Panc1 (cell line): ENCODE measurements around the gene TSC22D3. TPM values are rescaled to one million over a fixed set of nuclear protein-coding genes. Genes with fewer than 3 reads are reported as not detected.

Experiments used
- ATAC-seq: fragments of 200-7000 bp; cut with Tn5 transposase; 2 replicates; pipeline ENCODE4 v1.9.1; 2020; ENCODE audit warnings: mild to moderate bottlenecking, moderate library complexity
- Bru-seq: library from RNA; stranded (reverse); fragments of 400-500 nt; gene quantifications from one replicate; lab custom pipeline; 2021; lab: Mats Ljungman, UMichigan
- BruChase-seq, 2 experiments: library from RNA; stranded (reverse); fragments of 400-500 nt; gene quantifications; one replicate each; lab custom pipeline; 2021; lab: Mats Ljungman, UMichigan
- BruUV-seq: library from RNA; stranded (reverse); fragments of 400-500 nt; replicated peaks from 2 replicates; lab custom pipeline; 2021; lab: Mats Ljungman, UMichigan
- CTCF ChIA-PET: fragments of 300-600 bp; sonication (Branson Sonifier 250); formaldehyde crosslinking; loops from one replicate; lab custom pipeline; 2022; ENCODE audit warnings: antibody characterized with exemption; lab: Charles Lee
- POLR2A ChIA-PET: fragments of 300-600 bp; sonication (Branson Sonifier 250); formaldehyde crosslinking; loops from one replicate; lab custom pipeline; 2022; ENCODE audit warnings: antibody characterized with exemption; lab: Charles Lee
- DNase-seq: peaks from one replicate; pipeline ENCODE4 v3.0.0-alpha.2; 2010; ENCODE audit warnings: low read depth, low spot score
- H3K27ac ChIP-seq: 2 replicates; pipeline ENCODE4 v1.5.1; 2011; ENCODE audit warnings: mild to moderate bottlenecking, low read length, inconsistent platforms
- H3K27me3 ChIP-seq: fragments of 200-500 bp; sonication (Bioruptor generic); 2 replicates; pipeline ENCODE4 v1.6.0; 2014; ENCODE audit warnings: low read length, inconsistent platforms; ENCODE audit not compliant: control insufficient read depth, insufficient read depth
- H3K36me3 ChIP-seq: fragments of 200-500 bp; sonication (Bioruptor generic); 2 replicates; pipeline ENCODE4 v1.5.1; 2014; ENCODE audit warnings: inconsistent platforms, mild to moderate bottlenecking, low read length, moderate library complexity; ENCODE audit not compliant: control insufficient read depth, insufficient read depth
- H3K4me1 ChIP-seq: 2 replicates; pipeline ENCODE4 v1.5.1; 2011; ENCODE audit warnings: inconsistent platforms, mild to moderate bottlenecking, low read length, moderate library complexity; ENCODE audit not compliant: control insufficient read depth, insufficient read depth
- H3K4me3 ChIP-seq, 2 experiments: 2 replicates each; pipeline ENCODE4 v1.5.1; 2011 to 2012; ENCODE audit warnings: low read depth in 2 of 2, low read length in 2 of 2, mild to moderate bottlenecking in 2 of 2, inconsistent platforms in 1 of 2, moderate library complexity in 1 of 2
- H3K9me3 ChIP-seq: fragments of 200-500 bp; sonication (Bioruptor generic); 2 replicates; pipeline ENCODE4 v1.5.1; 2014; ENCODE audit warnings: low read depth, mild to moderate bottlenecking, inconsistent platforms, low read length, moderate library complexity; ENCODE audit not compliant: control insufficient read depth, insufficient read depth
- POLR2AphosphoS5 ChIP-seq: IDR thresholded peaks from 2 replicates; pipeline ENCODE4 v1.6.1; 2012; ENCODE audit warnings: mild to moderate bottlenecking, low read depth, low read length, moderate library complexity
- REST ChIP-seq, 2 experiments: IDR thresholded peaks; 2 replicates each; pipeline ENCODE4 v1.6.1; 2011 to 2012; ENCODE audit warnings: low read depth in 2 of 2, control low read depth in 1 of 2, low read length in 1 of 2, mild to moderate bottlenecking in 1 of 2, moderate library complexity in 1 of 2; ENCODE audit not compliant: insufficient read depth in 1 of 2
- SIN3A ChIP-seq: IDR thresholded peaks from 2 replicates; pipeline ENCODE4 v1.6.1; 2012; ENCODE audit warnings: low read depth, mild to moderate bottlenecking, low read length, moderate library complexity, borderline replicate concordance; ENCODE audit not compliant: insufficient read depth
- TCF7L2 ChIP-seq: IDR thresholded peaks from 2 replicates; pipeline ENCODE4 v1.6.1; 2011; ENCODE audit warnings: mild to moderate bottlenecking, low read depth, low read length, inconsistent platforms
- in situ Hi-C: cut with HindIII; loops from 2 replicates; pipeline ENCODE4 v1.10.0; 2016; ENCODE audit warnings: low sequenced_read_pairs, low pct_unique_long_range_greater_than_20kb
- intact Hi-C: fragments of 100-400 bp; cut with micrococcal nuclease; formaldehyde crosslinking; loops from one replicate; pipeline ENCODE4 v1.10.0; 2022; ENCODE audit not compliant: unreplicated experiment
- long read RNA-seq: library from polyadenylated mRNA; unstranded; transcript quantifications from one replicate; pipeline ENCODE4 v2.0.0, GENCODE V29; 2021; ENCODE audit not compliant: unreplicated experiment
- polyA plus RNA-seq: library from polyadenylated mRNA; unstranded; fragments of >200 nt; gene quantifications from one replicate; pipeline ENCODE4 v1.2.1, GENCODE V29; 2012; ENCODE audit warnings: missing spikeins; ENCODE audit not compliant: insufficient read length
- total RNA-seq: library from RNA; stranded (reverse); gene quantifications from one replicate; pipeline ENCODE4 v1.2.1, GENCODE V29; 2021; ENCODE audit not compliant: unreplicated experiment
- TF ChIP-seq, protein P1 (sequence below): fragments of 450-650 bp; IDR thresholded peaks from 2 replicates; pipeline ENCODE4 v1.5.1; 2017; ENCODE audit warnings: mild to moderate bottlenecking

TSC22D3 gene
- 7.2 TPM for total RNA-seq
- polyA plus RNA-seq: 11.7 TPM
- percentile 22 among the genes with signal in this experiment for Bru-seq, nascent RNA
- percentile 26 among the genes with signal in this experiment for BruChase-seq, experiment 1, labeled RNA remaining after a 2-hour chase
- percentile 28 among the genes with signal in this experiment for BruChase-seq, experiment 2, labeled RNA remaining after a 6-hour chase
- long read RNA-seq, transcript TSC22D3-206 (3 exons, 2,027 nt): major isoform, 11 of 16 reads
- long read RNA-seq, partial matches to known transcripts: 0 of 16 reads
- long read RNA-seq, other reads (novel, unspliced or antisense): 2 of 16 reads

DNA sequence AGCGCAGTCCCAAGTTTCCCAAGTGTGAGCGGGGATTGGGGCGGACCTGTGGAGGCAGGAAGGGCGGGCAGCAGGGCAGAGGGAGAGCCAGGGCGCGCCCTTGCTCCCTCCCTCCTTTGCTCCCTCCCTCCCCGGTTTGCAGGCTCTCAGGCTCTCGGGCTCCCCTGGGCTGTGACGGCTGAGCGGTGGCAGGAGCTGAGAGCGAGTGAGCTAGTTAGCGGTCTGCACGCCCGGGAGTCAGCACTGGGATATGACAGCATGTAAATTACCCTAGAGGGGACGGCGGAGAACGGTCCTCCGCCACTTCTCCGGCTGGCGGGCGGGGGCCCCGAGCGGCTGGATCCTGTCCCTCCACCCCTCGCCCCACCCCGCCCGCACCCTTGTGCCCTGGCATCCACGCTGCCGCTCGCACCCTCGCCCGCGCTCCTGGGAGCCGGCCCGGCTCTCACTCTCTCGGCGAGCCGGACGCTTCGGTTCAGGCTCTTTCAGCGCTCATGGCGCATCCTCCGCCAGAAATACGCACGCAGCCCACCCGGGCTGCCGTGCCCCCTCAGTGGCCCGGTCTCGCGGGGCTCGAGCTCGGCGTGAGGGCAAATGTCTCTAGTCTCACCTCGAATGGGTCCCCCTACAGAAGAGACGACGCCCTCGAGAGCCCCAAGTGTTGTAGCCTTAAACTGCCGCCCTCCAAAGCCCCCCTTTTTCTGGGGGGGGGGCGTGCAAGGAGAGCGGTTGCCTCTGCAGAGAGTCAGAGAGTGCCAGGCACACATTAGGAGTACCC lies at the start of gene TSC22D3:
Gene TSC22D3, minus strand, starts transcription at position 54 of the 778 bp plus-strand sequence. CDS start 368 bp downstream, outside the sequence.
- in situ Hi-C loops: no loop called here
- H3K27ac ChIP-seq: no peak within 1 kb of the TSS
- peak within 1 kb of the TSS; percentile 42 to 71 for H3K4me3 ChIP-seq
- no peaks in the 10 kb centered on the region for H3K9me3 ChIP-seq
- TF ChIP-seq SIN3A: no peak
- TF ChIP-seq, protein P1, sequence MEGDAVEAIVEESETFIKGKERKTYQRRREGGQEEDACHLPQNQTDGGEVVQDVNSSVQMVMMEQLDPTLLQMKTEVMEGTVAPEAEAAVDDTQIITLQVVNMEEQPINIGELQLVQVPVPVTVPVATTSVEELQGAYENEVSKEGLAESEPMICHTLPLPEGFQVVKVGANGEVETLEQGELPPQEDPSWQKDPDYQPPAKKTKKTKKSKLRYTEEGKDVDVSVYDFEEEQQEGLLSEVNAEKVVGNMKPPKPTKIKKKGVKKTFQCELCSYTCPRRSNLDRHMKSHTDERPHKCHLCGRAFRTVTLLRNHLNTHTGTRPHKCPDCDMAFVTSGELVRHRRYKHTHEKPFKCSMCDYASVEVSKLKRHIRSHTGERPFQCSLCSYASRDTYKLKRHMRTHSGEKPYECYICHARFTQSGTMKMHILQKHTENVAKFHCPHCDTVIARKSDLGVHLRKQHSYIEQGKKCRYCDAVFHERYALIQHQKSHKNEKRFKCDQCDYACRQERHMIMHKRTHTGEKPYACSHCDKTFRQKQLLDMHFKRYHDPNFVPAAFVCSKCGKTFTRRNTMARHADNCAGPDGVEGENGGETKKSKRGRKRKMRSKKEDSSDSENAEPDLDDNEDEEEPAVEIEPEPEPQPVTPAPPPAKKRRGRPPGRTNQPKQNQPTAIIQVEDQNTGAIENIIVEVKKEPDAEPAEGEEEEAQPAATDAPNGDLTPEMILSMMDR: peak; percentile 20; the same call in 1 of the 2 replicates
- peak; percentile 93 for ATAC-seq
- H3K4me1 ChIP-seq: peaks cover 7% of the 10 kb centered on the region
- H3K27me3 ChIP-seq: no peaks in the 10 kb centered on the region; the same call in 1 of the 2 replicates
- no peaks in the 10 kb centered on the region for H3K36me3 ChIP-seq
- no TSS peak for BruUV-seq
- intact Hi-C loops: loop anchor here (2.0 to 10.0 kb wide), 4 partner anchors 59 to 296 kb away; no protein-coding TSS in a partner anchor
- ChIA-PET POLR2A (no interaction called here), CTCF (interaction anchor here (0.5 to 2.0 kb wide), 6 partner anchors 58 to 132 kb away, joined by 4 to 11 read pairs (median 6); no protein-coding TSS in a partner anchor)
- DNase-seq: no peak

GRCh38 chrX:107823456-107823855 lies 47.9 kb upstream of the TSC22D3 start:
- Histone ChIP-seq H3K36me3 (no peaks in the 10 kb centered on the region), H3K27me3 (no peaks in the 10 kb centered on the region), H3K9me3 (peaks cover 5% of the 10 kb centered on the region; the same call in 1 of the 2 replicates), H3K27ac (no peak overlapping the region), H3K4me1 (peaks cover 10% of the 10 kb centered on the region), H3K4me3 (no peak overlapping the region)
- ATAC-seq: no peak
- in situ Hi-C loops: no loop called here
- TF ChIP-seq REST (IDR thresholded peaks at IDR 0.05; ENCODE audit: insufficient read depth in 1 of 2, low read depth in 2 of 2, low read length in 1 of 2) (no peak), SIN3A (no peak), TCF7L2 (no peak), POLR2AphosphoS5 (no peak)
- TF ChIP-seq, protein P1: no peak
- POLR2A ChIA-PET: interaction anchor here (0.7 kb wide), 1 partner anchor 170 kb away, joined by 4 read pairs; no protein-coding TSS in a partner anchor
- intact Hi-C loops: no loop called here
- DNase-seq: no peak
- no TSS peak for BruUV-seq
- CTCF ChIA-PET: no interaction called here
